Ovary (tissue), 3 donors: ENCODE results near the gene TTLL6.

Experiments
- CTCF ChIP-seq, 3 donors: fragments of 450-650 bp in 2 of 3; fragments of 200-600 bp in 1 of 3; IDR thresholded peaks; one replicate each; pipeline versions ENCODE4 v1.5.1 to v1.8.0; 2016 to 2022; ENCODE audit warnings: antibody characterized with exemption in 3 of 3, mild to moderate bottlenecking in 1 of 3
- EP300 ChIP-seq: sonication (generic); formaldehyde crosslinking; IDR thresholded peaks from one replicate; pipeline ENCODE4 v1.6.1; 2017; ENCODE audit warnings: antibody characterized with exemption
- POLR2A ChIP-seq: fragments of 450-650 bp; IDR thresholded peaks from one replicate; pipeline ENCODE4 v1.6.1; 2017; ENCODE audit warnings: antibody characterized with exemption, mild to moderate bottlenecking, moderate library complexity
- donor health status: DM: no; HTN: no; CAD: no.

GRCh38 chr17:48841395-48841831 lies 24.4 kb upstream of the TTLL6 start:
- TF ChIP-seq CTCF (IDR thresholded peaks at IDR 0.05): no peak
- TF ChIP-seq POLR2A: peak; percentile 8
- no peak for TF ChIP-seq EP300
